Fibroblast of pulmonary artery (primary cell): ENCODE results near the gene SLC22A23.

Experiments used
- DNase-seq: peaks from one replicate; pipeline ENCODE4 v3.0.0-alpha.2; 2010; ENCODE audit warnings: low read depth
- H3K4me3 ChIP-seq: replicated peaks from 2 replicates; pipeline ENCODE4 v1.5.1; 2011; ENCODE audit warnings: low read depth, mild to moderate bottlenecking, control low read depth, low read length, moderate library complexity
- TF ChIP-seq, protein P1 (sequence below): IDR thresholded peaks from 2 replicates; pipeline ENCODE4 v1.5.1; 2011; ENCODE audit warnings: mild to moderate bottlenecking, control low read depth, low read length, inconsistent platforms; ENCODE audit errors: missing control alignments

SLC22A23 gene

DNA sequence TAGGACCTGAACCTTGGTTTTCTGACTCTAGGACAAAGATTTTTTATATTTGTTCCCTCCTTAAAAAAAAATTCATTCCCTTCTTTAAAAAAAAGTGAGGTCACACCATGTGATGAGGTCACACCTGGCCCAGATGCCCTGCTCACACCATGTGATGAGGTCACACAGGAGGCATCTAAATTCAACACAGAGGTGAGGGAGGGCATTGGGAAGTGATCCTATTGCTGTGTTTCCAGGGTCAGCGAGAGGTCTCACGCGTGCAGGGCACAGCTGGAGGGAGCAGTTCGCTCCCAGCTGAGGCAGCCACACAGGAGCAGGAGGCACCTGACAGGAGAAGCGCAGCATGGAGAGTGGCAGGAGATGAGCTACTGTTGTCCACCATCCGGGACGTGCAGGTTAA, 92.5 kb downstream of the SLC22A23 start:
- no peak overlapping the region for H3K4me3 ChIP-seq
- TF ChIP-seq, protein P1, sequence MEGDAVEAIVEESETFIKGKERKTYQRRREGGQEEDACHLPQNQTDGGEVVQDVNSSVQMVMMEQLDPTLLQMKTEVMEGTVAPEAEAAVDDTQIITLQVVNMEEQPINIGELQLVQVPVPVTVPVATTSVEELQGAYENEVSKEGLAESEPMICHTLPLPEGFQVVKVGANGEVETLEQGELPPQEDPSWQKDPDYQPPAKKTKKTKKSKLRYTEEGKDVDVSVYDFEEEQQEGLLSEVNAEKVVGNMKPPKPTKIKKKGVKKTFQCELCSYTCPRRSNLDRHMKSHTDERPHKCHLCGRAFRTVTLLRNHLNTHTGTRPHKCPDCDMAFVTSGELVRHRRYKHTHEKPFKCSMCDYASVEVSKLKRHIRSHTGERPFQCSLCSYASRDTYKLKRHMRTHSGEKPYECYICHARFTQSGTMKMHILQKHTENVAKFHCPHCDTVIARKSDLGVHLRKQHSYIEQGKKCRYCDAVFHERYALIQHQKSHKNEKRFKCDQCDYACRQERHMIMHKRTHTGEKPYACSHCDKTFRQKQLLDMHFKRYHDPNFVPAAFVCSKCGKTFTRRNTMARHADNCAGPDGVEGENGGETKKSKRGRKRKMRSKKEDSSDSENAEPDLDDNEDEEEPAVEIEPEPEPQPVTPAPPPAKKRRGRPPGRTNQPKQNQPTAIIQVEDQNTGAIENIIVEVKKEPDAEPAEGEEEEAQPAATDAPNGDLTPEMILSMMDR: no peak
- no peak for DNase-seq

DNA sequence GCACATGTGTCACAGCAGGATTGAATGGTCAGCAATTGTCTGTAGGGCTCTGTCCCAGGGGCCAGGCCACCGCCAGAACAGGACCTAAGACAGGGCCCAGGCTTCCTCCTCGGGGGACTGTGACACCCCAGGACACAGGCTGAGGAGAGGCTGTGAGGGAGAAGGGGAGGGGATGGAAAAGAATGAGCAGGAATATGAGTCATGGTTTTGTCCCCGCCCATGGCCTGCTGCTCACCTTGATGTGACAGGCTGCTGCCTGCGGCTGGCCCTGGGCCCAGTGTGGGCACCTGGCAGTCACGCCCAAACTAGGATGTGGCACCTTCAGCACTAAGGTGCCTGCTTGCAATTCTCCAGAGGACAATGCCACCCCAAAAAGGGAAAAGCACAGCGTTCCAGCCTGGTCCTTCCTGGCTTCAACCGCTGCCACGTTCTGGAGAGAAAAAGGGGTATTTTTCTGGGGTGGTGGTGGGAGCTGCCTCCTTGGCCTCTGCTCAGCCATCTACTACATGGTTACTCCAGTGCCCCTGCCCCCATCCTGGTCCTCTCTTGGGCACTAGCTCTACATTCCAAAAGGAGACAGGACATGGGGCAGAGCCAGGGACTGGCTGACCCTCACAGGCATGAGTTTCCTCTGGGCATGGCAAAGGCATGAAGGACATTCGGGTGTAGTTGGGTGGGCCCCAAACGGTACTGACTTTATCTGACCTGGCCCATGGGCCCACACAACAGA, 93.4 kb downstream of the SLC22A23 start:
- H3K4me3 ChIP-seq: no peak overlapping the region
- DNase-seq: no peak

DNA sequence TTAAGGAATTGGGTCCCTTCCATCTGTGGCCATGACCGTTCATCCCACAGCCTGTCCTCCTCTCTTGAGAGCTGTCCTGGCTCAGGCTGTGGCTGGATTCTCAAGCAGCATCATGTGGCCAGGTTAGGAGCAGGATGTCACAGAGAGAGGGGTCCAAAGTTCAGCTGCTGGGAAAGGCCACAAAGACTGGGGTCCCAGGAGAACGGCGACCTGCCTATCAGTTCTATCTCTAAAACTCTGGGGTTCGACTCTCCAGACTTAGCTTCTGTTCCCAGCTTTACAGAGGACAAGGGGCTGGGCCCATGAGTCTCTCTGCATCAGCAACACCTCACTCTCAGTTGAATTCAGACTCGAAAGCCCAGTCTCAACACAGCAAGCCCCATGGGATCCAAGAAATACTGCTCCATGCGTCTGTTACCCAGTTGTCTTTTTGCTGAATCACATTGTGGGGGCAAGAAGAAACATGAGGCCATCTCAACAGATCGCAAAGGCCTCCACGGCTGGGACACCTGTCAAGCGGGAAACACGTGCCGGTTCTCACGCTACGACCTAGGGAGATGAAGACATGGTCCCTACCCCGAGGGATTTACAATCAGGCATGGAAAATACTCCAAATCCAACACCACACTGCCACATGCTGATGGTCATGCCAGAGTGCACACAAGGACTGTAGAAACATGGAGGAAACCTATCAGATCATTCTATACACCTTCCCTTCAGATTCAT, 95.4 kb downstream of the SLC22A23 start:
- H3K4me3 ChIP-seq: no peak overlapping the region
- no peak for DNase-seq
- TF ChIP-seq, protein P1: no peak

More for the DNA sequence above, 93.4 kb downstream of the SLC22A23 start:
- TF ChIP-seq, protein P1: no peak

DNA sequence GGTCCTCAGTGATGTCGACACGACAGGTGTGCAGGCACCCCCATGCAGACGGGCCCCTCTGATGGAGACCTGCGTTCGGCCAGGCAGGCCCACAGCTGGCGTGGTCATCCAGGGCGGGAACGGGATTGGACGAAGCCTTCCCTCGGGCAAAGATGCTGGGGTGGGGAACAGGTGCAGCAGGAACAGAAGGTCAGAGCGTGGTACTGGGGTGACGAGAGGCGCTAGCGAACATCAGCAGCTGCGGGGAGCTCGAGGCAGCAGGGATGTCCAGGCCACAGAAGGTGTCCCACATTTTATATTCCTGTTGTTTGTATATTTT, 96.2 kb downstream of the SLC22A23 start:
- H3K4me3 ChIP-seq: no peak overlapping the region
- TF ChIP-seq, protein P1: no peak
- no peak for DNase-seq

DNA sequence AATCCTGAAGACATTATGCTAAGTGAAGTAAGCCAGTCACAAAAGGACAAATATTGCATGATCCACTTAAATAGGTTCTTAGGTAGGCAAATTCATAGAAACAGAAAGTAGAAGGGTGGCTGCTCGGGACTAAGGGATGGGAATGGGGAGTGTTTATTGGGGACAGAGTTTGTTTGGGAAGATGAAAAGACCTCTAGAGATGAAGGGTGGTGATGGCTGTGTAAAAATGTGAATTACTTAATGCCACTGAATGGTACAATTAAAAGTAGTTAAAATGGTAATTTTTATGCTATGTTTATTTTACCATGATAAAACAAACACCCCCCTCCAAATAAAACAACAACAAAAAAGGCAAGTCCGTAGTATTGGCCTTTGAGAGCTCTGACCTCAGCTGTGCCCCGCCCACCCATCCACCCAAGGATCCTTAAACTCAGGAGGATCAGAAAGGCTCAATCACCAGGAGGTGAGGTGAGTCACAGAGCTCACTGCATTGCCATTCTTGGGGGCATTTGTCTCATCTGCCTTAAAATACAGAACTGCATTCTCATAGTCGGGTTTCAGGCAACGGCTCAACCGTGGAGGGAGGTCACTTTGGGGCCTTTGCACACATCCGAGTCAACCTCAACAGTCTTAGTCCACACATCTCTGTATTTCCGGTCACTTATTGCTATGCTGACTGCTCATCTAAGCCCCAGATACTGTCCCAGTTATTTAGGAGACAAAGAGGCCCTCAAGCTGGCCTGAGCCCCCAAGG, 96.7 kb downstream of the SLC22A23 start:
- no peak for DNase-seq
- TF ChIP-seq, protein P1: no peak
- H3K4me3 ChIP-seq: no peak overlapping the region

DNA sequence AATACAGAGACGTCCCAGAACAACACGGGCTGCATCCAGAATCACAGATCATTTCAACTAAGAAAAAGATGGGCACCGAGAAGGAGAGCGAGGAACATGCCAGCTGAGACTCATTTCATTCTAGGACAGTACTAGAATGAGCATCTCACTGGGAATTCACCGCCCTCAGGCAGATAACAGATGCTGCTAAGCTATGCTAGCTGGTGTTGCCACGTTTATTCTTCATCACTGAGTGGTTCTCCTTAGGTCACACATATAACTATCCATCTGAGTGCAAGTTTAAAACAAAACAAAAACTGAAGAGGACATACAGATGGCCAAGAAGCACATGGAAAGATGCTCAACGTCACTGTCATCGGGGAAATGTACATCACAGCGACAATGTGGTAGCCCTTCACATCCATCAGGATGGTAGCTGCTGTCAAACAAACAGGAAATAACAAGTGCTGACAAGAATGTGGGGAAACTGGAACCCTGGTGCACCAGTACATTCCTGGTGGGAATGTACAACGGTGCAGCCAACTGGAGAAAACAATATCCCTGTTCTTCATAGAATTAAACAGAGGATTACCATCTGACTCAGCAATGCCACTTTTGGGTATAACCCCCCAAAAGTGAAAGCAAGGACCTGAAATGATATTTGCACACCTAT, 97.6 kb downstream of the SLC22A23 start:
- no peak overlapping the region for H3K4me3 ChIP-seq
- TF ChIP-seq, protein P1: no peak
- no peak for DNase-seq
